Endothelial cell of umbilical vein (primary cell): ENCODE measurements around the gene ATXN7. TPM values are rescaled to one million over a fixed set of nuclear protein-coding genes. Genes with fewer than 3 reads are reported as not detected.

Experiments used
- BruUV-seq: library from RNA; stranded (reverse); fragments of 400-500 nt; replicated peaks from 2 replicates; lab custom pipeline; 2021; lab: Mats Ljungman, UMichigan
- CTCF ChIA-PET: fragments of 300-600, 350-600 bp; sonication (Branson Sonifier 250); formaldehyde crosslinking; loops from one replicate; lab custom pipeline; 2021; ENCODE audit warnings: antibody characterized with exemption, inconsistent platforms; lab: Charles Lee
- POLR2A ChIA-PET: fragments of 300-600, 350-600 bp; sonication (Branson Sonifier 250); formaldehyde crosslinking; loops from one replicate; lab custom pipeline; 2021; ENCODE audit warnings: antibody characterized with exemption, inconsistent platforms; lab: Charles Lee
- DNase-seq: peaks from one replicate; pipeline ENCODE4 v3.0.0-alpha.2; 2011; ENCODE audit warnings: low read depth, low spot score
- FAIRE-seq: peaks from 2 replicates; lab custom pipeline; 2011; peaks lifted over from hg19 to GRCh38; lab: Jason Lieb, UNC
- H2AFZ ChIP-seq: 2 replicates; pipeline ENCODE4 v1.6.0; 2012; ENCODE audit warnings: low read depth, low read length, control low read depth, inconsistent platforms
- H3K27ac ChIP-seq: 2 replicates; pipeline ENCODE4 v1.5.1; 2011; ENCODE audit warnings: low read depth, mild to moderate bottlenecking, control low read depth, low read length, moderate library complexity; ENCODE audit not compliant: insufficient read depth
- H3K27me3 ChIP-seq, 2 experiments: 2 replicates each; pipeline versions ENCODE4 v1.6.0 to v1.6.1; 2011; ENCODE audit warnings: low read length in 2 of 2, mixed read lengths in 1 of 2; ENCODE audit not compliant: control insufficient read depth in 2 of 2, insufficient read depth in 2 of 2
- H3K36me3 ChIP-seq, 2 experiments: 2 replicates in 1 of 2; 3 replicates in 1 of 2; pipeline ENCODE4 v1.5.1; 2011; ENCODE audit warnings: low read length in 2 of 2, mild to moderate bottlenecking in 1 of 2, moderate library complexity in 1 of 2; ENCODE audit not compliant: control insufficient read depth in 2 of 2, insufficient read depth in 2 of 2; ENCODE audit errors: extremely low read depth in 1 of 2
- H3K4me1 ChIP-seq: 3 replicates; pipeline ENCODE4 v1.5.1; 2011; ENCODE audit warnings: mild to moderate bottlenecking, low read length; ENCODE audit not compliant: control insufficient read depth, insufficient read depth; ENCODE audit errors: extremely low read depth
- H3K4me2 ChIP-seq: 2 replicates; pipeline ENCODE4 v1.6.1; 2011; ENCODE audit warnings: low read length, control low read depth, mixed read lengths; ENCODE audit not compliant: insufficient read depth
- H3K4me3 ChIP-seq, 3 experiments: fragments of 200-600 bp in 1 of 3; sonication (generic), shearing (Covaris generic) in 1 of 3; replicated peaks in 1 of 3; 2 replicates each; pipeline ENCODE4 v1.5.1; 2011 to 2016; ENCODE audit warnings: control low read depth in 3 of 3, low read length in 3 of 3, mild to moderate bottlenecking in 2 of 3, inconsistent platforms in 1 of 3, low read depth in 1 of 3, moderate library complexity in 1 of 3; ENCODE audit not compliant: insufficient read depth in 1 of 3
- H3K79me2 ChIP-seq: 2 replicates; pipeline ENCODE4 v1.6.0; 2012; ENCODE audit warnings: low read length, inconsistent platforms; ENCODE audit not compliant: control insufficient read depth, insufficient read depth
- H3K9ac ChIP-seq: replicated peaks from 2 replicates; pipeline ENCODE3; 2011; ENCODE audit warnings: low read length, control low read depth; ENCODE audit not compliant: insufficient read depth; ENCODE audit errors: extremely low read depth
- H3K9me1 ChIP-seq: replicated peaks from 3 replicates; pipeline ENCODE4 v1.6.0; 2011; ENCODE audit warnings: mild to moderate bottlenecking, low read length; ENCODE audit not compliant: control insufficient read depth, insufficient read depth; ENCODE audit errors: extremely low read depth
- H3K9me3 ChIP-seq: replicated peaks from 2 replicates; pipeline ENCODE4 v1.5.1; 2012; ENCODE audit warnings: low read length, inconsistent platforms; ENCODE audit not compliant: control insufficient read depth, insufficient read depth
- H4K20me1 ChIP-seq: replicated peaks from 2 replicates; pipeline ENCODE3; 2011; ENCODE audit warnings: mild to moderate bottlenecking, low read length; ENCODE audit not compliant: control insufficient read depth, insufficient read depth; ENCODE audit errors: extremely low read depth
- EZH2 ChIP-seq: IDR thresholded peaks from 2 replicates; pipeline ENCODE4 v1.6.1; 2012; ENCODE audit warnings: borderline replicate concordance, low read depth, mild to moderate bottlenecking, moderate library complexity, low read length, inconsistent platforms; ENCODE audit not compliant: severe bottlenecking
- FOS ChIP-seq: IDR thresholded peaks from 2 replicates; pipeline ENCODE4 v1.6.1; 2011; ENCODE audit warnings: mild to moderate bottlenecking, low read length, moderate library complexity, borderline replicate concordance; ENCODE audit not compliant: insufficient read depth
- GATA2 ChIP-seq: IDR thresholded peaks from 2 replicates; pipeline ENCODE4 v1.7.0; 2011; ENCODE audit warnings: low read depth, mild to moderate bottlenecking, moderate library complexity, mixed read lengths, low read length; ENCODE audit not compliant: insufficient read length, insufficient read depth
- JUN ChIP-seq: IDR thresholded peaks from 2 replicates; pipeline ENCODE4 v1.6.1; 2011; ENCODE audit warnings: borderline replicate concordance, low read depth; ENCODE audit not compliant: insufficient read length, insufficient read depth
- MYC ChIP-seq: IDR thresholded peaks from one replicate; pipeline ENCODE4 v1.6.1; 2011; ENCODE audit warnings: mild to moderate bottlenecking, low read depth, low read length
- POLR2A ChIP-seq: IDR thresholded peaks from 2 replicates; pipeline ENCODE4 v1.6.1; 2012; ENCODE audit warnings: low read depth, mild to moderate bottlenecking, control low read depth, low read length
- POLR2AphosphoS5 ChIP-seq: IDR thresholded peaks from 2 replicates; pipeline ENCODE4 v1.6.1; 2012; ENCODE audit warnings: low read depth, mild to moderate bottlenecking, control low read depth, low read length, moderate library complexity; ENCODE audit not compliant: insufficient read depth
- dilution Hi-C: fragments of 300-500 bp; cut with MboI; formaldehyde crosslinking; loops from one replicate; pipeline ENCODE4 v1.15.0; 2019; ENCODE audit warnings: low sequenced_read_pairs; ENCODE audit not compliant: extremely low pct_ligation_motif_present
- intact Hi-C: fragments of 100-400 bp; cut with micrococcal nuclease; formaldehyde crosslinking; loops from one replicate; pipeline ENCODE4 v1.10.0; 2022
- polyA plus RNA-seq, 4 experiments: library from polyadenylated mRNA; depleted of rRNA in 3 of 4; stranded (reverse) in 3 of 4; unstranded in 1 of 4; fragments of >200 nt; gene quantifications; 2 replicates each; pipeline versions ENCODE4 v1.2.1 to v1.2.3, GENCODE V29; 2011 to 2012; ENCODE audit warnings: missing spikeins in 1 of 4
- total RNA-seq: library from RNA; stranded (reverse); gene quantifications from 2 replicates; pipeline ENCODE4 v1.2.3, GENCODE V29; 2021
- TF ChIP-seq, protein P1 (sequence below): IDR thresholded peaks from 2 replicates; pipeline ENCODE4 v1.6.1; 2011; ENCODE audit not compliant: insufficient read depth, insufficient read length
- TF ChIP-seq, protein P2 (sequence below), 2 donors: IDR thresholded peaks; 1 replicate in 1 of 2; 2 replicates in 1 of 2; pipeline ENCODE4 v1.5.1; 2011; ENCODE audit warnings: low read length in 2 of 2, mild to moderate bottlenecking in 2 of 2, moderate library complexity in 2 of 2, control low read depth in 1 of 2, inconsistent platforms in 1 of 2, low read depth in 1 of 2; ENCODE audit not compliant: insufficient read depth in 1 of 2; ENCODE audit errors: extremely low read depth in 1 of 2

The ATXN7 gene
- total and polyA plus RNA-seq, 2 donors (not counting 3 experiments of a cell fraction or from before 2014, with no cell fraction given), result 21.2 to 34.7 TPM

DNA sequence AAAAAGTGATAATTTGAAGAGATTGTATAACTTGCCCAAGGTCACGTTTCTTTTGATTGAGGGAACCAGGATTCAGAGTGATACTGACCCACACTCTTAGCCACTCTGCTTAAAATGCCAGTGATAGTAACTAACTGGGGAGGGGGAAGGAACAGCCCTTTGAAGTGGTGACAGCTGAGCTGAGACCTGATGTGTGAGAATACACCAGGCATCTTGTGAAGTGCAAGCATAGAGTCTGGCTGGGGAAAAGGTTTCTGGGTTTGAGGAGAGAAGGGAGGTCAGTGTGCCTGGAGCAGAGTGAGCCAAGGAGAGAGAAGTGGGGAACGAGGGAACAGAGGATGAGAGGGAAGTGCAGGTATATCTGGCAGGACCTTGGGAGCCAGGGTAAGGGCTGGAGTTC, 83.9 kb downstream of the ATXN7 start:
- Histone ChIP-seq H3K9me1 (no peaks in the 10 kb centered on the region), H3K9me3 (no peaks in the 10 kb centered on the region), H3K36me3 (peaks cover 0 to 2% of the 10 kb centered on the region in 2 experiments), H3K79me2 (peaks cover 41% of the 10 kb centered on the region), H3K27ac (no peak overlapping the region), H3K4me3 (no peak overlapping the region), H4K20me1 (no peaks in the 10 kb centered on the region), H3K27me3 (no peaks in the 10 kb centered on the region), H3K9ac (no peak overlapping the region), H3K4me1 (no peaks in the 10 kb centered on the region), H2AFZ (no peak overlapping the region), H3K4me2 (no peak overlapping the region)
- no peak for FAIRE-seq
- DNase-seq, result no peak
- CTCF ChIA-PET, result interaction anchor here (3.2 kb wide), 1 partner anchor 11 kb away, joined by 7 read pairs; no protein-coding TSS in a partner anchor
- dilution Hi-C loops, result no loop called here
- POLR2A ChIA-PET, result no interaction called here
- TF ChIP-seq MYC (no peak), POLR2A (no peak), POLR2AphosphoS5 (no peak), FOS (no peak), JUN (no peak), GATA2 (no peak), EZH2 (no peak)
- TF ChIP-seq, protein P1, sequence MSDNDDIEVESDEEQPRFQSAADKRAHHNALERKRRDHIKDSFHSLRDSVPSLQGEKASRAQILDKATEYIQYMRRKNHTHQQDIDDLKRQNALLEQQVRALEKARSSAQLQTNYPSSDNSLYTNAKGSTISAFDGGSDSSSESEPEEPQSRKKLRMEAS, result no peak
- TF ChIP-seq, protein P2, sequence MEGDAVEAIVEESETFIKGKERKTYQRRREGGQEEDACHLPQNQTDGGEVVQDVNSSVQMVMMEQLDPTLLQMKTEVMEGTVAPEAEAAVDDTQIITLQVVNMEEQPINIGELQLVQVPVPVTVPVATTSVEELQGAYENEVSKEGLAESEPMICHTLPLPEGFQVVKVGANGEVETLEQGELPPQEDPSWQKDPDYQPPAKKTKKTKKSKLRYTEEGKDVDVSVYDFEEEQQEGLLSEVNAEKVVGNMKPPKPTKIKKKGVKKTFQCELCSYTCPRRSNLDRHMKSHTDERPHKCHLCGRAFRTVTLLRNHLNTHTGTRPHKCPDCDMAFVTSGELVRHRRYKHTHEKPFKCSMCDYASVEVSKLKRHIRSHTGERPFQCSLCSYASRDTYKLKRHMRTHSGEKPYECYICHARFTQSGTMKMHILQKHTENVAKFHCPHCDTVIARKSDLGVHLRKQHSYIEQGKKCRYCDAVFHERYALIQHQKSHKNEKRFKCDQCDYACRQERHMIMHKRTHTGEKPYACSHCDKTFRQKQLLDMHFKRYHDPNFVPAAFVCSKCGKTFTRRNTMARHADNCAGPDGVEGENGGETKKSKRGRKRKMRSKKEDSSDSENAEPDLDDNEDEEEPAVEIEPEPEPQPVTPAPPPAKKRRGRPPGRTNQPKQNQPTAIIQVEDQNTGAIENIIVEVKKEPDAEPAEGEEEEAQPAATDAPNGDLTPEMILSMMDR (IDR thresholded peaks at IDR 0.05; ENCODE audit: extremely low read depth in 1 of 2, insufficient read depth in 1 of 2, low read depth in 1 of 2, low read length in 2 of 2), result no peak
- intact Hi-C loops, result no loop called here
- no TSS peak for BruUV-seq
